NCI-H226 (cell line): ENCODE results near the gene NOB1.
A peak's percentile ranks its signal among the peaks of the same experiment; 100 is the strongest.

Experiments used
- DNase-seq: peaks from one replicate; pipeline ENCODE4 v3.0.0-alpha.2; 2015

NOB1 gene

GRCh38 chr16:69718111-69718764, 36.5 kb downstream of the NOB1 start:
- no peak for DNase-seq

- no peak for DNase-seq
These were observed 37.7 kb downstream of the NOB1 start for GRCh38 chr16:69717066-69717465.

GRCh38 chr16:69712914-69713581, 41.7 kb downstream of the NOB1 start:
- DNase-seq = no peak

- no peak for DNase-seq
These were observed 42.4 kb downstream of the NOB1 start for GRCh38 chr16:69712277-69712676.

- peak; percentile 94 for DNase-seq
These were observed 43.5 kb downstream of the NOB1 start for GRCh38 chr16:69711115-69711740.

GRCh38 chr16:69709456-69710084, 45.2 kb downstream of the NOB1 start:
- peak; percentile 39 for DNase-seq

- DNase-seq = no peak
These were observed 46.6 kb downstream of the NOB1 start for GRCh38 chr16:69707920-69708683.

- DNase-seq = no peak
These were observed 47.8 kb downstream of the NOB1 start for GRCh38 chr16:69706975-69707340.

GRCh38 chr16:69706256-69706974, 48.3 kb downstream of the NOB1 start:
- DNase-seq = peak; percentile 20

GRCh38 chr16:69703638-69704037, 51.1 kb downstream of the NOB1 start:
- peak; percentile 76 for DNase-seq

GRCh38 chr16:69701866-69702265, 52.9 kb downstream of the NOB1 start:
- DNase-seq = no peak

GRCh38 chr16:69701452-69701851, 53.3 kb downstream of the NOB1 start:
- no peak for DNase-seq

GRCh38 chr16:69699915-69700314, 54.8 kb downstream of the NOB1 start:
- DNase-seq = no peak

- DNase-seq = no peak
These were observed 56.3 kb downstream of the NOB1 start for GRCh38 chr16:69698404-69698803.

- no peak for DNase-seq
These were observed 60.8 kb downstream of the NOB1 start for GRCh38 chr16:69693916-69694315.

- no peak for DNase-seq
These were observed 62.5 kb downstream of the NOB1 start for GRCh38 chr16:69691980-69692911.
